Umbilical cord (tissue), 2 donors: ENCODE data around the gene RBMS3. TPM values are rescaled to one million over a fixed set of nuclear protein-coding genes. Genes with fewer than 3 reads are reported as not detected.
"Not testable (repeated sequence)": the region's sequence is repeated elsewhere in the genome, so short reads cannot be mapped to it uniquely, and the experiment has no call there.

ENCODE experiments used
- DNase-seq: peaks from one replicate; pipeline ENCODE4 v3.0.0-alpha.2; 2015; ENCODE audit warnings: low spot score
- total RNA-seq: library from RNA; depleted of rRNA; stranded (reverse); fragments of >200 nt; gene quantifications from one replicate; pipeline ENCODE4 v1.2.3, GENCODE V29; 2014; ENCODE audit warnings: low replicate concordance; ENCODE audit not compliant: insufficient read depth

RBMS3 gene
- total RNA-seq, 1 donor from 2014 or later = 195 TPM

GRCh38 chr3:29339016-29339833 is 58.4 kb downstream of the RBMS3 start:
- DNase-seq = no peak

GRCh38 chr3:29344154-29344553 is 63.3 kb downstream of the RBMS3 start:
- no peak for DNase-seq

- DNase-seq = no peak
These were observed 64.1 kb downstream of the RBMS3 start for GRCh38 chr3:29344935-29345334.

- no peak for DNase-seq
These were observed 64.8 kb downstream of the RBMS3 start for GRCh38 chr3:29345516-29346300.

GRCh38 chr3:29346828-29347227 is 66.0 kb downstream of the RBMS3 start:
- DNase-seq = no peak

- no peak for DNase-seq
These were observed 66.5 kb downstream of the RBMS3 start for GRCh38 chr3:29347412-29347811.

GRCh38 chr3:29348316-29348715 is 67.4 kb downstream of the RBMS3 start:
- no peak for DNase-seq

- DNase-seq = no peak
These were observed 68.2 kb downstream of the RBMS3 start for GRCh38 chr3:29349049-29349448.

- no peak for DNase-seq
These were observed 72.9 kb downstream of the RBMS3 start for GRCh38 chr3:29353807-29354206.

- no peak for DNase-seq
These were observed 74.0 kb downstream of the RBMS3 start for GRCh38 chr3:29354894-29355293.

- no peak for DNase-seq
These were observed 75.2 kb downstream of the RBMS3 start for GRCh38 chr3:29356062-29356461.

- DNase-seq = not testable (repeated sequence)
These were observed 79.4 kb downstream of the RBMS3 start for GRCh38 chr3:29360289-29360688.

- no peak for DNase-seq
These were observed 82.2 kb downstream of the RBMS3 start for GRCh38 chr3:29363110-29363509.

GRCh38 chr3:29370021-29370420 is 89.2 kb downstream of the RBMS3 start:
- DNase-seq = no peak

GRCh38 chr3:29370476-29371420 is 89.9 kb downstream of the RBMS3 start:
- no peak for DNase-seq

- DNase-seq = no peak
These were observed 92.3 kb downstream of the RBMS3 start for GRCh38 chr3:29373131-29373680.

GRCh38 chr3:29374226-29374625 is 93.4 kb downstream of the RBMS3 start:
- no peak for DNase-seq

GRCh38 chr3:29379097-29379496 is 98.2 kb downstream of the RBMS3 start:
- no peak for DNase-seq

- no peak for DNase-seq
These were observed 100.7 kb downstream of the RBMS3 start for GRCh38 chr3:29381595-29381994.

GRCh38 chr3:29382409-29382808 is 101.5 kb downstream of the RBMS3 start:
- no peak for DNase-seq

- DNase-seq = no peak
These were observed 102.0 kb downstream of the RBMS3 start for GRCh38 chr3:29382845-29383244.
